Measurements from ENCODE around the gene NFIA. TPM values are rescaled to one million over a fixed set of nuclear protein-coding genes. Genes with fewer than 3 reads are reported as not detected.

NFIA gene
- total and polyA plus RNA-seq, 2 of the 13 experiments (the other 11 are each of a cell fraction or from before 2014, with no cell fraction given), result 14.7 to 28.5 TPM

- TF ChIP-seq ARID4A (CRISPR knock-in tag; IDR thresholded peaks at IDR 0.05; ENCODE audit: borderline replicate concordance) (peak; percentile 16; the same call in 1 of the 2 replicates), ZNF589 (CRISPR knock-in tag; conservative IDR thresholded peaks at IDR 0.05) (no peak), XBP1 (CRISPR knock-in tag; IDR thresholded peaks at IDR 0.05) (no peak), YEATS4 (CRISPR knock-in tag; IDR thresholded peaks at IDR 0.05; ENCODE audit: borderline replicate concordance) (peak; percentile 53; the same call in 1 of the 2 replicates), SKI (IDR thresholded peaks at IDR 0.05; ENCODE audit: partially characterized antibody) (no peak), FOXM1 (CRISPR knock-in tag; IDR thresholded peaks at IDR 0.05) (no peak), CERS6 (CRISPR knock-in tag; IDR thresholded peaks at IDR 0.05) (no peak), ZNF891 (CRISPR knock-in tag; IDR thresholded peaks at IDR 0.05) (no peak), PHF8 (CRISPR knock-in tag; IDR thresholded peaks at IDR 0.05) (peak; percentile 23), DNMT3B (CRISPR knock-in tag; conservative IDR thresholded peaks at IDR 0.05) (no peak), NCOA2 (CRISPR knock-in tag; IDR thresholded peaks at IDR 0.05) (no peak), SRF (IDR thresholded peaks at IDR 0.05; ENCODE audit: low read depth, low read length) (no peak), GTF3A (CRISPR knock-in tag; conservative IDR thresholded peaks at IDR 0.05) (no peak), ZBTB14 (CRISPR knock-in tag; IDR thresholded peaks at IDR 0.05) (peak; percentile 30; the same call in 1 of the 2 replicates), ZNF460 (CRISPR knock-in tag; IDR thresholded peaks at IDR 0.05; ENCODE audit: borderline replicate concordance) (no peak), ASH2L (IDR thresholded peaks at IDR 0.05; ENCODE audit: insufficient read length, low read depth, low read length) (peak; percentile 61), TIGD3 (CRISPR knock-in tag; IDR thresholded peaks at IDR 0.05; ENCODE audit: borderline replicate concordance) (no peak), KDM5A (IDR thresholded peaks at IDR 0.05; ENCODE audit: borderline replicate concordance, low read length) (no peak), GRHL1 (CRISPR knock-in tag; conservative IDR thresholded peaks at IDR 0.05) (no peak), TBX3 (IDR thresholded peaks at IDR 0.05; ENCODE audit: borderline replicate concordance) (no peak)
Observed at GRCh38 chr1:61083013-61083806, 849 bp downstream of the NFIA start (continued).
